ENCODE data around the gene TNFRSF12A.

DNA sequence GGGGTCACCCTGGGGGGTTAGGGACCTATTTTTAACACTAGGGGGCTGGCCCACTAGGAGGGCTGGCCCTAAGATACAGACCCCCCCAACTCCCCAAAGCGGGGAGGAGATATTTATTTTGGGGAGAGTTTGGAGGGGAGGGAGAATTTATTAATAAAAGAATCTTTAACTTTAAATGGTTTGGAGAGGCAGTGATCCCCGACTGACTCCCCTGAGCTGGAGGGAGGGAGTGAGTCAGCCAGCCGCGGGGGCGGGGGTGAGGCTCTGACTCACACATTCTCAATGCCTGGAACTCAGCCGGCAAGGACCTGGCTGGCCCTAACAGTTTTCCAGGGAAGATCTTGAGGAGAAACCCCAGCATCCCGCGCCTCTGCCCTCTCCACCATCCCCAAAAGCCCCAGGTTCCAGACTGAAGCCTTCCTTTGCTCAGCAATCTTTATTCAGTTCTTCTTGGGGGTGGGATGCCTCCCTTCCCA is 2.1 kb downstream of the TNFRSF12A start:
- TF ChIP-seq SP1 (IDR thresholded peaks at IDR 0.05; ENCODE audit: low read depth, low read length) (no peak), RNF2 (IDR thresholded peaks at IDR 0.05; ENCODE audit: borderline replicate concordance, low read depth, low read length, missing control alignments, poor library complexity, severe bottlenecking) (no peak), TEAD4 (IDR thresholded peaks at IDR 0.05; ENCODE audit: low read depth, low read length) (peak; percentile 70; the same call in 1 of the 2 replicates), YY1 (IDR thresholded peaks at IDR 0.05; ENCODE audit: low read depth, low read length) (no peak)
- TF ChIP-seq, protein P1, sequence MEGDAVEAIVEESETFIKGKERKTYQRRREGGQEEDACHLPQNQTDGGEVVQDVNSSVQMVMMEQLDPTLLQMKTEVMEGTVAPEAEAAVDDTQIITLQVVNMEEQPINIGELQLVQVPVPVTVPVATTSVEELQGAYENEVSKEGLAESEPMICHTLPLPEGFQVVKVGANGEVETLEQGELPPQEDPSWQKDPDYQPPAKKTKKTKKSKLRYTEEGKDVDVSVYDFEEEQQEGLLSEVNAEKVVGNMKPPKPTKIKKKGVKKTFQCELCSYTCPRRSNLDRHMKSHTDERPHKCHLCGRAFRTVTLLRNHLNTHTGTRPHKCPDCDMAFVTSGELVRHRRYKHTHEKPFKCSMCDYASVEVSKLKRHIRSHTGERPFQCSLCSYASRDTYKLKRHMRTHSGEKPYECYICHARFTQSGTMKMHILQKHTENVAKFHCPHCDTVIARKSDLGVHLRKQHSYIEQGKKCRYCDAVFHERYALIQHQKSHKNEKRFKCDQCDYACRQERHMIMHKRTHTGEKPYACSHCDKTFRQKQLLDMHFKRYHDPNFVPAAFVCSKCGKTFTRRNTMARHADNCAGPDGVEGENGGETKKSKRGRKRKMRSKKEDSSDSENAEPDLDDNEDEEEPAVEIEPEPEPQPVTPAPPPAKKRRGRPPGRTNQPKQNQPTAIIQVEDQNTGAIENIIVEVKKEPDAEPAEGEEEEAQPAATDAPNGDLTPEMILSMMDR (IDR thresholded peaks at IDR 0.05; ENCODE audit: control extremely low read depth in 1 of 3, insufficient read depth in 1 of 3, low read depth in 1 of 3, low read length in 3 of 3), result no peak
